GM18505 (cell line): ENCODE measurements around the gene ODAD3.

Experiments
- ATAC-seq: cut with Tn5 transposase; IDR thresholded peaks from one replicate; pipeline ENCODE4 v1.9.1; 2021; ENCODE audit not compliant: unreplicated experiment
- POLR2A ChIP-seq: IDR thresholded peaks from 4 replicates; pipeline ENCODE4 v1.6.1; 2011; ENCODE audit warnings: borderline replicate concordance; ENCODE audit not compliant: insufficient read depth, insufficient read length; ENCODE audit errors: extremely low read depth

The ODAD3 gene

DNA sequence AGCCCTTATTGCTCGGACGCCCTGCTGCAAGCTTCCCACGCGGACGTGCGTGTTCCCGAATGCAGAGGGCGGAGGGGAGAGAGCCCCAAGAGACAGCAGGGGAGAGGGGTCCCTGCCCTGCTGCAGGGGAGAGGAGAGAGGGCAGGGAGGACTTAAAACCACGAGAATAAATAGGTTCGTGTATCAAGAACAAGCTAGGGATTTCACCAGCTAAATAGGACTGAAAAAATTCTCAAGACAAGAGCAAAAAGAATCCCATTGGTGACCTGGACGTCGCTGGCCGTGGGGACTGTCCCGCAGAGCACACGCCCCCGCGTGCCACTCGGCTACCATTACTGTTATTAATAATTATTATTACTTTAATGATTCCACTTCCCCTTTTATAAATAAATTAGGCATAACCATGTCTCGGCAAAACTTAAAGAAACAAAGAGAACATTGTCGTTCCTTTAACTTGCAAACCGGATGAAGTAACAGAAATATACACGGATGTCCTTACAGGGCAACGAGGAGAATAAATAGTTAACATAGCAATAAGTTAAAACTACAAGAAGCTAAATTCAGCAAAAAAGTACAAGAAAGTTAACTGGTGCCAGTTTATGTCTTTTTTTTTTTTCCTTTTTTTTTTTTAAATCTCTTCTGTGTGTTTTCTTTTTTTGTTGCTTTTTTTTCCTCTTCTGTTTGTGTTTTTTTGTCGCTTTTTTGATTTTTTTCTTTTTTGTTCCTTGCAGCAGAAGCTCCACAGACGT, 17.1 kb upstream of the ODAD3 start:
- TF ChIP-seq POLR2A = no peak
- ATAC-seq = no peak

DNA sequence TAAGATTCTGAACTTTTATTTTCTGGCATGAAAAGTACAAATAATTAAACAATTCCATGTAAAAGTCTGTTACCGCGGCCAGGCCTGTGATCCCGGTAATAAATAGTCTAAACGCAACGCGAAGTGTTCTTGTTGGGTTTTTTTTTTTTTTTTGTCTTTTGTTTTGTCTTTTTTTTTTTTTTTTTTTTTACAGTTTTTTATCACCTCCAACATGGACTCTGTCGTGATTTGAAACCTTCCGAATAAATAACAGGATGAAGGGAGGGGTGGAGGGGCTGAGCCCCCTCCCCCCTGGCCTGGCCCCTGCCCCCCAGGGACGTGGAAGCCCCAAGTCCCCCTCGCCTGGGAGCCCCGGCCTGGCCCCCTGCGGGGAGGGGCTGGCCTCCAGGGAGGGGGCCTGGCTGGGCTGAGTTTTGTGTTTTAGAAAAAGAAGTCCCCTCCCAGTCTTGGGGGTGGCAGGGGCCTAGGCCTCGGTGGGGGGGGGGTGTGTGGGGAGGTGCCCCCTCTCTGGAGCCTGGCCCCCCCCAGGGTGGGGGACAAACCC, 16.5 kb upstream of the ODAD3 start:
- ATAC-seq = no peak
- TF ChIP-seq POLR2A = no peak

DNA sequence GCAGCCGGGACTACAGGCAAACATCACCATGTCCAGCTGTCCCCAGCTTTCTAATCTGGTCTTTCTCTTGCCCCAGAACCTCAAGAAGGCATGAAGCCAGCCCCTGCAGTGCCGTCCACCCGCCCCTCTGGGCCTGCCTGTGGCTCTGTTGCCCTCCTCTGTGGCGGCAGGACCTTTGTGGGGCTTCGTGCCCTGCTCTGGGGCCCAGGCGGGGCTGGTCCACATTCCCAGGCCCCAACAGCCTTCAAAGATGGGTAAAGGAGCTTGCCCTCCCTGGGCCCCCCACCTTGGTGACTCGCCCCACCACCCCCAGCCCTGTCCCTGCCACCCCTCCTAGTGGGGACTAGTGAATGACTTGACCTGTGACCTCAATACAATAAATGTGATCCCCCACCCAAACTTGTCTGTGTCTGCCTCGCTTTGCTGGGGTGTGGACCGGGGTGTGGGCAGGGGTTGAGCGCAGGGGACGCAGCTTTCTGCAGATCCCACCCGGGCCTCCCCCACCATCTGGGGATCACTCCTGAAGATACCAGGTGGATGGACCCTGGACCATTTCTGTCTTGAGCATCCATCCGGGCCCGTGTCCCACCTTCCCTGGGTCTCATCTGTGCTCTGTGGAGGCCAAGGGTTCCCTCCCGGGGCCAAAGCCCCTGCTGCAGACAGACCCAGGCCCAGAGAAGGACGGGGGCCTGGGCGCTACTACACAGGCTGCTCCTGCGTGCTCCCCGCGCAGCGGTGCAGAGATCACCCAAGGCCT, 15.8 kb upstream of the ODAD3 start:
- TF ChIP-seq POLR2A = no peak
- ATAC-seq = no peak

DNA sequence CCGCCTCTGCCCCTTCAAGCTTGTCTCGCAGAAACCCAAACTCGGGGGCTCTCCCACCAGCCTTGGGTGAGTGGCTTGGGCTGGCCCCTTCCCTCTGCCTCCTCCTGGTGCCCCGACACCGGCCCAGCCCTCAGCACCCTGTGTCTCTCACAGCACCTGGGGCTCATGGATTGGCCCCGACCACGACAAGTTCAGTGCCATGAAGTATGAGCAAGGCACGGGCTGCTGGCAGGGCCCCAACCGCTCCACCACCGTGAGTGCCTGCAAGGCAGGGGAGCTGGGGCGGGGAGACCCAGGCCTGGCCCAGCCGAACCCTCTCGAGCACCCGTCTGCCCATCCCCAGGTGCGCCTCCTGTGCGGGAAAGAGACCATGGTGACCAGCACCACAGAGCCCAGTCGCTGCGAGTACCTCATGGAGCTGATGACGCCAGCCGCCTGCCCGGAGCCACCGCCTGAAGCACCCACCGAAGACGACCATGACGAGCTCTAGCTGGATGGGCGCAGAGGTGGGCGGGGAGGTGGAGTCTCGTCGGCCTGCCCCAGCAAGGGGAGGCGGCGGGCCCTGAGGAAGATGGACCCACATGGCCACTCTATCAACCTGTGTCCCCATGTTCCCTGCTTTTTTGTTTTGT, 14.1 kb upstream of the ODAD3 start:
- TF ChIP-seq POLR2A = no peak
- no peak for ATAC-seq

DNA sequence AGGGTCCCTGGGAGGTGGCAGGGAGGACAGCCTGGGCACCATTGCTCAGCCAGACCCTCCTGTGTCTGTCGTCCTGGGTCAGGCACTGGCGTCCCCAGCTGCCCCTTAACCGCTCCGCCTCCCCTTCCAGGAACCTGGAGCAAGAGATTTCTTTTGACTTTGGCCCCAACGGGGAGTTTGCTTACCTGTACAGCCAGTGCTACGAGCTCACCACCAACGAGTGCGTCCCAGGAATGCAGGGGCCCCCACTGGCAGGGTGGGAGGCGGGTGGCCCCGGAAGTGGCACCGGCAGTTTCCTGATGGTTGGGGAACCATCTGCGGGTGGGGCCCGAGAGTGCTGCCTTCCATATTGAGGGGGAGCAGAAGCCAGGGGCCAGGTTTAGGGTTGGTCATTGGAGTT, 13.5 kb upstream of the ODAD3 start:
- ATAC-seq = no peak
- TF ChIP-seq POLR2A = no peak

DNA sequence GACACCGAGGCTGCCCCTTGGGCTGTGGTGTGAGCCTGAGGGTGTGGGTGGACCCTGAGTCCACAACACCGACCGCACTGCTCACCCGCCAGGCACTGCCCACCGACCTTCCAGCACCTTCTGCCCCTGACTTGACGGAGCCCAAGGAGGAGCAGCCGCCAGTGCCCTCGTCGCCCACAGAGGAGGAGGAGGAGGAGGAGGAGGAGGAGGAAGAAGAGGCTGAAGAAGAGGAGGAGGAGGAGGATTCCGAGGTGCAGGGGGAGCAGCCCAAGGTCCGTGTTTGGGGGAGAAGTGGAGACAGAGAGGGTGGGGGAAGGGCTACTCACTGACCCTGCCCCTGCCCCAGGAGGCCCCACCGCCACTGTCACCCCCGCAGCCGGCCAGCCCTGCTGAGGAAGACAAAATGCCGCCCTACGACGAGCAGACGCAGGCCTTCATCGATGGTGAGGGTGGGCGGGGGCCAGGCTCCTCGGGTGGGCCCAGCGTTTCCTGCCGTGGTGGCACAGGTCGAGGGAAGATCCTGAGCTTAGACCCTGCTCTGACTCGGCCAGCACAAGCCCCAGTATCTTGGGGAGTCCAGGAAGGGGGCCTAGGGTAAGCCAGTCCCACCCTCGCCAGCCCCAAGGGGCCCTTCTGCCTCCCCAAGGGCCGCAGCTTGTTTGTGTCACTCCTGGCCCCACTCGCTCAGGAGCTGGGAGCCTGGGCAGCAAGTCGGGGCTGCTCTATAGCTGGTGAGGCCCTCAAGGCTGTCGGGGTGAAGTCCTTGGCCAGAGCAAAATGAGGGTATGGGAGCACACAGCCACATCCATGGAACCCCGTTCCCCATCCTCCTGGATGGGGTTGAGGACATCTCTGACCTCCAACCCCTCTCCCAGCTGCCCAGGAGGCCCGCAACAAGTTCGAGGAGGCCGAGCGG, 12.7 kb upstream of the ODAD3 start:
- no peak for TF ChIP-seq POLR2A
- ATAC-seq = no peak

DNA sequence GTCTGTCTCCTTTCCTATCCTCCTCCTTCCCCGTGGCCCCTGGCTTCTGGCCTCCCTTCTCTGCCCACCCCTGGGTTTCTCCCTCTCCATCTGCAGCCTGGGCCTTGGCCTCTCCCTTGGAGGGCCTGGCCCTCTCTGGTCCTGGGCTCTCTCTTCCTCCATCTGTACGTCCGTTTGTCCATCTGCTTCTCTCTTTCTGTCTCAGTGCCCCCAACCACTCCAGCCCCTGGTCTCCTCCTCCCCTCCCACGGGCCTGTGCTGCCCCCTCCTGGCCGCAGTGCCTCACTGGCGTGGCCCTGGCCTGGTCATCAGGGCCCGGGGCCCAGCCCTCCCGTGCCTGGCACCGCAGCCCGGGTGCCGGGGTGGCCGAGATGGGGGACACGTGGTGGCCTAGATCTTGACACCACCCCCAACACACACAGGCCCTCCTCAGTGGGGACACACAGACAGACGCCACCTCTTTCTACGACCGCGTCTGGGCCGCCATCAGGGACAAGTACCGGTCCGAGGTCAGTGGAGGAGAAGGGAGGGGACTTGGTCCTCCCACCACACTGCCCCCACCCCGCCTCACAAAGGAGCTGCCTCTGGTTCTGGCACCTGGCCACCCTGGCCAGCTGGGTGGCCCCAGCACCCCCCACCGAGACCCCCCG, 11.9 kb upstream of the ODAD3 start:
- ATAC-seq = no peak
- no peak for TF ChIP-seq POLR2A

DNA sequence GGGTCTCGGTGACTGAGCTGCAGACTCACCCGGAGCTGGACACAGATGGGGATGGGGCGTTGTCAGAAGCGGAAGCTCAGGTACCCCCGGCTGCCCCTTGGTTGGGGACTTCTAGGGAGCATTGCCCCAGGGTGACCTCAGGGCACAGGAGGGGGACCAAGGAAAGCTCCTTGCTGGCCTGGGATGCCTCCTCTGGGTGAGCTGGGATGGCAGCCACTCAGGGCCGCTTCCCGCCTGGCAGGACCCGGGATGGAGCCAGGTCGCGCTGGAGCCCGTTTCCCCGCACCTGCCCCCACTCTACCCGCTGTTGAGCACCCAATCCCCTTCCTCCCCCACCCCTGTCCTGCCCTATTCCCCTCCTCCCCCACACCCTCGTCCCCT, 11.3 kb upstream of the ODAD3 start:
- no peak for TF ChIP-seq POLR2A
- ATAC-seq = no peak

DNA sequence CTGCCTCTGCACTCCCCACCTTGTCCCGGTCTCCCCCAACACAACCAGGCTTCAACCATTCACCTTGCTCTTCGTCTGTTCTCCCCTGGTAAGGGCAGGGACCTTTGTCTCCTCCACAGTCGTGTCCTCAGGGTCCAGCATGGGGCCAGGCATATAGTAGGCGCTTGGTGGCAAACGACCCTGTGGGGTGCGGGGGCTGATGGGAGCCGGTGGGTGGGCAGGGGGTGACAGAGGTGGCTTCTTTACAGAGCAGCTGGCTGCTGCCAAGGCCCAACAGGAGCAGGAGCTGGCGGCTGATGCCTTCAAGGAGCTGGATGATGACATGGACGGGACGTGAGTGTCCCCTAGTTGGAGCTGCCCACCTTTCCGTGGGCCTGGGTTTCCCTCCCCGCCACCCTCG, 10.2 kb upstream of the ODAD3 start:
- ATAC-seq = no peak
- no peak for TF ChIP-seq POLR2A

DNA sequence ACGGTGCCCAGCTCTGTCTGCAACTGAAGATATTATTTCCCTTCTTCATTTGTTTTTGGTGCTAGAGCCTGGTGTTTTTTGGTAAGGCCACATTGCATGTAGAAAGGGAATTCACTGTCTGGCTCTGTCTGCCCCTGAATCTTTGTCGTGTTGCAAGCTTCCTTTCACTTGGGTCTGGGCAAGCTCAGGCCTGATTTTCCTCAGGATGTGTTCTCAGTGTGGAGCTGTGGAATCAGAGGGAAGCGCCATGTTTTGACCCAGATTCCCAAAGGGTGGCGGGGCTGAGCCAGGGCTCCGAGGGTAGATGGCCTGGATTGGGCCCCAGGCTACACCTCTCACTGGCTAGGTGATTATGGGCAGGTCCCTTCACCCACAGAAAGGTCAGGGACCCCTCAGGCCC, 9.1 kb upstream of the ODAD3 start:
- TF ChIP-seq POLR2A = no peak
- no peak for ATAC-seq

DNA sequence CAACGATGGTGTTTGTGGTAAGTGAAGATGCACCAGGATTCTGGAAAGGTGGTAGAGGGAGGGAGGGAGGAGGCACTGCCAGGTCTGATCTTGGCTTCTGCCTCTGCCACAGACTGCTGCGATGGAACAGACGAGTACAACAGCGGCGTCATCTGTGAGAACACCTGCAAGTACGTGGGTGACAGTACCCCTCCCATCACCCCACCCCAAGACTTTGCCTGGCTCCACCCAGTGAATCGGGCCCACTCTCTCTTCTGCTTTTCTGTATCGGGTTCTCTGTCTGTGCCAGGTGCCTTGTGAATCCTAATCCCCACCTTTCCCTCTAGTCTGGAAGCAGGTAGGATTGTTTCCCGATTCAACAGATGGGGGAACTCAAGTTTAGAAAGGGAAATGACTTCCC, 3.0 kb upstream of the ODAD3 start:
- TF ChIP-seq POLR2A = no peak

DNA sequence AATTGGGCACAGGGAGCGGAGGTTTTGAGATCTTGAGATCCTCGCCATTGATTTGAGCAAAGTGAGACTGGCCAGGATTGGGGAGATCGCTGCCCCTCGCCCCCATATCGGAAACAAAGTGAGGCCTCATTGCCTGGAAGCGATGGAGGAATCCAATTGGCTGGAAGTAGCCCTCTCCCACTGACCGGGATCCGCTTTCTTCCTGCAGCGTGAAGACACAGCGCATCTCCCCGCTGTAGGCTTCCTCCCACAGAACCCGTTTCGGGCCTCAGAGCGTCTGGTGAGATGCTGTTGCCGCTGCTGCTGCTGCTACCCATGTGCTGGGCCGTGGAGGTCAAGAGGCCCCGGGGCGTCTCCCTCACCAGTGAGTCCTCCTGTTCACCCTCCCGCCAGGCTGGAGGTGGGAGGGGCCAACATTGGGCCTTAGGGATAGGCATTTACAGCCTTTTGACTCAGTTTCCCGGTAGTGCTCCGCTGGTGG, 952 bp upstream of the ODAD3 start:
- ATAC-seq = no peak
- TF ChIP-seq POLR2A = no peak

More for the DNA sequence above, 3.0 kb upstream of the ODAD3 start:
- ATAC-seq = no peak
